ENCODE results near the gene FNIP2.

DNA sequence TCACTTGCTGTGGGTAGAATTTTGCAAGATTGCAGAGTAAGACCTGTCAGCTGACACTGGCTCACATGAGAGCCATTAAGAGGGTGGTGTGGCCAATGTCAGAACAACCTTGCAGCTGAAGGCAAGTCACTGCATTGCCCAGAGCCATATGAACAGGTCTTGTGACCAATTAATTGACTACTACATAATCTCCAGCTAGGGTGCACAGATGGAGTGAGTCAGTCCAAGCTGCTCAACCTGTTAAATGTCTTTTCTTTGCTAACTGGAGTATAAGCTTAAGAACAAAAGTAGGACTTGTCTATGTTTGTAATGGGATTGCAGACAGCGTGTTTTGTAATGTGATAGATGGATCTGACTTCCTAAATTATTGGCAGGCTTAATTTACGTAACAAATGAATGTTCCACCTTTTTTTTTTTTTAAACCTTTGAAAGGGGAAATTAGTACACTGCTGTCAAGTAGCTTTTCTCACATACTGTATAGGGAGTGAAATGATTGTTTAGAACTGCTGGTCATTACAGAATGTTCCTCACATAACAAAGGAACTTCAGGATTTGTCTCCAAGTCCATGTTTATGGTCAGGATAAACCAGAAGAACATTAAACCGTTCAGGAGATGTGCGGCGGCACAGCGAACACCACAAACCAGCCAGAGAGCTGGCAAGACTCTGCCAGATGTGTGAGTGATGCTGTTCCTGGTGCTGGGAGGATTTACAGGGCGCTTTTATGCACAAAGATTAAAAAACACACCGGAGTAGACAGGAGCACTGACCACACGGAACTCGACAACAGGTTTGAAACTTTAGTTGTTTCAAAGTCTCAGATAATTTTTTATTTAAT, 37.0 kb downstream of the FNIP2 start:
- TF ChIP-seq, protein P1, sequence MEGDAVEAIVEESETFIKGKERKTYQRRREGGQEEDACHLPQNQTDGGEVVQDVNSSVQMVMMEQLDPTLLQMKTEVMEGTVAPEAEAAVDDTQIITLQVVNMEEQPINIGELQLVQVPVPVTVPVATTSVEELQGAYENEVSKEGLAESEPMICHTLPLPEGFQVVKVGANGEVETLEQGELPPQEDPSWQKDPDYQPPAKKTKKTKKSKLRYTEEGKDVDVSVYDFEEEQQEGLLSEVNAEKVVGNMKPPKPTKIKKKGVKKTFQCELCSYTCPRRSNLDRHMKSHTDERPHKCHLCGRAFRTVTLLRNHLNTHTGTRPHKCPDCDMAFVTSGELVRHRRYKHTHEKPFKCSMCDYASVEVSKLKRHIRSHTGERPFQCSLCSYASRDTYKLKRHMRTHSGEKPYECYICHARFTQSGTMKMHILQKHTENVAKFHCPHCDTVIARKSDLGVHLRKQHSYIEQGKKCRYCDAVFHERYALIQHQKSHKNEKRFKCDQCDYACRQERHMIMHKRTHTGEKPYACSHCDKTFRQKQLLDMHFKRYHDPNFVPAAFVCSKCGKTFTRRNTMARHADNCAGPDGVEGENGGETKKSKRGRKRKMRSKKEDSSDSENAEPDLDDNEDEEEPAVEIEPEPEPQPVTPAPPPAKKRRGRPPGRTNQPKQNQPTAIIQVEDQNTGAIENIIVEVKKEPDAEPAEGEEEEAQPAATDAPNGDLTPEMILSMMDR (IDR thresholded peaks at IDR 0.05; ENCODE audit: borderline replicate concordance, extremely low read depth, low read length, poor library complexity, severe bottlenecking), result no peak
- no peak for TF ChIP-seq EZH2 (IDR thresholded peaks at IDR 0.05; ENCODE audit: borderline replicate concordance, low read depth, low read length, severe bottlenecking)
